Endometrium (tissue), 2 donors: ENCODE results near the gene SLC44A4.
"Not testable (repeated sequence)": the region's sequence is repeated elsewhere in the genome, so short reads cannot be mapped to it uniquely, and the experiment has no call there.

ENCODE experiments used
- FAIRE-seq: peaks from 2 replicates; lab custom pipeline; 2012; peaks lifted over from hg19 to GRCh38; lab: Jason Lieb, UNC
- donor health status: control.
- donor health status: control.

SLC44A4 gene

GRCh38 chr6:31878726-31879125, at the start of gene SLC44A4:
TSS of gene SLC44A4 (minus strand) at chr6:31878997. CDS start at chr6:31878980, 17 bp downstream.
- no peak for FAIRE-seq

GRCh38 chr6:31928672-31928939, 49.8 kb upstream of the SLC44A4 start:
- no peak for FAIRE-seq

DNA sequence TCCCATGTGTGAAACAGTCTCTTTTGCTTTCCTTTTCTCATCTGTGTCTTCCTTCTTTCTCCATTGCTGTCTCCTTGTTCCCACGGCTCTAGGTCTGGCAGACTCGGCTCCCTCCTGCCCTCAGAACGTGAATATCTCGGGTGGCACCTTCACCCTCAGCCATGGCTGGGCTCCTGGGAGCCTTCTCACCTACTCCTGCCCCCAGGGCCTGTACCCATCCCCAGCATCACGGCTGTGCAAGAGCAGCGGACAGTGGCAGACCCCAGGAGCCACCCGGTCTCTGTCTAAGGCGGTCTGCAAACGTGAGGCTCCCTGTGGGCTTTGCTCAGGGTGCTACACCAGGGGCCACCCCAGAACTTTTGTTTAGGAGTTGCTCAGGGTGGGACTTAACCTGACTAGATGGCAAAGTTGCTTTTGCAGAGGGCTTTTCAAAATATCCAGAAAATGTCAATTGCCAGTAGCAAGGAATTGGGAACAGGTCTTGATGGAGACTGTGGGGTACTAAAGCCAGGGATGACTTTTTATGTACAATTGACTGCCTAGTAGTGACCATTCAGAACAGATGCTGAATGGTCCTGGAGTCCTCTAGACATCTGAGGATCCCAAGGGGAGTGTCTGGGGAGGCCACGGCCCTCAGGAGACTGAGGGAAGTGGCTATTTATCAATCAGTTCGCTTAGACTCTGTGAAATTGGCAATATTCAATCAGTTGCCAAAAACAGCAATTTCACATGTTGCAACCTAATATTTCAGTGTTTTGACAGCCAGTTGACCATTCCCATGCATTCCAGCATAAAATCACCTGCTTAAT, 49.3 kb upstream of the SLC44A4 start:
- no peak for FAIRE-seq

GRCh38 chr6:31927242-31927862, 48.6 kb upstream of the SLC44A4 start, which contains the start of gene C2:
TSS of gene C2 (plus strand) at chr6:31927717. CDS start at chr6:31927753, 36 bp downstream.
- no peak for FAIRE-seq

DNA sequence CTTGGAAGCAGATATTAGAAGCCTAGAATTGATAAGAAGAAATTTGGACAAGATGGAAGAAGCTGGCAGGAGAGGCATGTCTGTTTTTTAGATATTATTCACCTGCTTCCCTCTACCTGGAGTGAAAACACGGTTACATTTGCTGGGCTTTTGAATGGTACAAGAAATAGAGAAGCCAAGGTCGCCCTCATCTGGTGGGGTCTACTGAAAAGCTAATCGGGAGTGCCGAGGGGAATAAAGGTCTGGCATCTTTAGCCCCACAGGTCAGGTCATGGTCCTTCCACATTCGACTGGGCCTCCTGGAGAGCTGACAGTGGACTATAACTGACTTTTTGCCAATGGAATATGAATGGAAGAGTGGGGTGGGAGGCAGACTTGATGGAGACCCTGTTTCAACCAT, 44.1 kb upstream of the SLC44A4 start:
- no peak for FAIRE-seq

GRCh38 chr6:31920811-31921210, 42.0 kb upstream of the SLC44A4 start:
- FAIRE-seq = no peak

DNA sequence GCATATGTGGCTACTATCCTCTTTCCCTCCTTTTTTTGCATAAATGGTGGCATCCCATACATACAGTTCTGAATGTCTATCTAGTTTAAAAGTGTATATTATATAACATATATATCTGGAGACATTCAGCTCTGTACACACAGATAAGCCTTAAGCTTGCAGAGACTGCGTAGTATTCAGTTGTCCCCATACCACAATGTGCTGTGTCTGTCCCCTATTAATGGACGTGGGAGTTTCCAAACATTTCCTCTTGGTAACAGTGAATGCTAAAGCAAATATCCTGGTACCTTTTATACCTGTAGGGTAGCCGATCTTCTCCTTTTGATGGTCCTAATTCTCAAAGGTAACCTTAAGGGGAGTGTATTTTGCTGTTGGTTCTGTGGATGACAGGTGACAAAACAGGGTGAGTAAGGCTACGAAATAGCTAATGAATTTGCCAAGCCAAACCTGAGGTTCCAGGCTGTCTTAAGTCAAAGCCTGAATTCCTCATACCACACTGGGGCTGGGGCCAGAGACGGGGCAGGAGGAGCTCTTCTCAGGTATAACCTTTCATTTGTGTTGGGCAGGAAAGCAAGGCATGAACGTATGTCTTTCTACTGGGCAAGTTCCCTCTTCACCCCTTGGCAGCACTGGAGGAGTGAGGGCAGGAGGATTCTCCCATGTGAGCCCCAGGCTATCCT, 41.0 kb upstream of the SLC44A4 start:
- no peak for FAIRE-seq

- FAIRE-seq = no peak
Measured at GRCh38 chr6:31918069-31918720, 39.4 kb upstream of the SLC44A4 start.

GRCh38 chr6:31915756-31916155, 37.0 kb upstream of the SLC44A4 start:
- no peak for FAIRE-seq

DNA sequence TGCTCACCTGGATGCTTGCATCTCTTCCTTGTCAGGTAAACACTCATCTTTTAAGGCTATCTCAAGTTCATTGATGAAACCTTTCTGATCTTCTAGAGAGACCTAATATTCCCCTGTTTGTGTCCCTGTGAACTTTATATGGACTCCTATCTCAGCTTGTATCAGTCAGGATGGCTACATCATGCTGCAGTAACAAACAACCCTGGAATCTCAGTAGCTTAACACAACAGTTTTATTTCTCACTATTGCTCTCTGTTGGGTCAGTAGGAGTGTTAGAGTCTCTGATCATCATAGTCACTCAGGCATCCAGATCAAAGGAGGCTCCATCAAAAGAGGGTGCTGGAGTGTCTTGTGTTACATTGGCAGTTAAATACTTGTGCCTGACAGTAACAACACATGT, 36.6 kb upstream of the SLC44A4 start:
- no peak for FAIRE-seq

- no peak for FAIRE-seq
Measured at GRCh38 chr6:31911826-31912585, 33.2 kb upstream of the SLC44A4 start.

DNA sequence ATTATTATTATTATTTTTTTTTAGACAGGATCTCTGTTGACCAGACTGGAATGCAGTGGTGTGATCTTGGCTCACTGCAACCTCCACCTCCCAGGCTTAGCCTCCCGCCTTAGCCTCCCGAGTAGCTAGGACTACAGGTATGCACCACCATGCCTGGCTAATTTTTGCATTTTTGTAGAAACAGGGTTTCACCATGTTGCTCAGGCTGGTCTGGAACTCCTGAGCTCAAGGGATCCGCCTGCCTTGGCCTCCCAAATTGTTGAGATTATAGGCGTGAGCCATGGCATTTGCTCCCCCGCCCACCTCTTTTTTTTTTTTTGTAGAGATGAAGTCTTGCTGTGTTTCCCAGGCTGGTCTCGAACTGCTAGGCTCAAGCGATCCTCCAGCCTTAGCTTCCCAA, 30.5 kb upstream of the SLC44A4 start:
- FAIRE-seq = not testable (repeated sequence)

DNA sequence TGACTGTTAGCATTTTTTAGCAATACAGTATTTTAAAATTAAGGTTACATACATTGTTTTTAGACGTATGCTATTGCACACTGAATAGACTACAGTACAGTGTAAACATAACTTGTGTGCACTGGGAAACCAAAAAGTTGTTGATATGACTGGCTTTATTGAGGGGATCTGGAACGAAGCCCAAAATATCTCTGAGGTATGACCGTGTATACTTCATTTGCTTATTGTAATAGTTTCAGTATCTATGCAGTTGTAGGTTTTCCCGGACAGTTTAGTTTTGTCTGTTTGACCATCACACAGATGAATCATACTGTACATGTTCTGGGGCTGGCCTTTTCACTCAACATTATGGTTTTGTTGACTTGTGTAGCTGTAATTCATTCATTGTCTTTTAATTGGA, 30.0 kb upstream of the SLC44A4 start:
- FAIRE-seq = no peak

DNA sequence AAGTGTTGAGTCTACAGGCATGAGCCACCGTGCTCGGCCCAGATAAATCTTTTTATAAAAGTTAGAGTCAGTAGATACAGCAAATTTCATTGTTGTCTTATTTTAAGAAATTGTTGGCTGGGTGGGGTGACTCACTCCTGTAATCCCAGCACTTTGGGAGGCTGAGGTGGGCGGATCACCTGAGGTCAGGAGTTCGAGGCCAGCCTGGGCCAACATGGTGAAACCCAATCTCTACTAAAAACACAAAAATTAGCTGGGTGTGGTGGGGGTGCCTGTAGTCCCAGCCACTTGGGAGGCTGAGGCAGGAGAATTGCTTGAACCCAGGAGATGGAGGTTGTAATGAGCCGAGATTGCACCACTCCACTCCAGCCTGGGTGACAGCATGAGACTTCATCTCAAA, 29.5 kb upstream of the SLC44A4 start:
- FAIRE-seq = not testable (repeated sequence)

- FAIRE-seq = no peak
Measured at GRCh38 chr6:31907158-31907813, 28.5 kb upstream of the SLC44A4 start.

- FAIRE-seq = not testable (repeated sequence)
Measured at GRCh38 chr6:31906727-31907126, 27.9 kb upstream of the SLC44A4 start.

DNA sequence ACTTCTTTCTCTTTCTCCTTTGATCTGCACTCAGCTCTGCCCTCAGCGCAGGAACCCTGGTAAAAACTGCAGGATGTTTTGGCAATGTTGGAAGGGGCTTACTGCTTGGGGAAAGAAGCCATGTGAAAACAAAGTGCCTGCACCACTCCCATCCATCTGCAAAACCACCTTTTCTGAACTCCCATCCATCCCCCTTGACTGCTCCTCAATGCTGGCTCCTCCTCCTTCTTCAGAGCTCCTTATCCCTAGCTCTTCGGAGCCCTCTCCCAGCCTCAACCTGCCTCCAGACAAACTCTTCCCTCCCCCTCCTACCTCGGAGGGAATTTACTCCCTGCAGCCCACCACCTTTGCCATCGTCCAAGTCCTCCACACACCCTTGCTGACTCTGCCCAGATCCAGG, 27.3 kb upstream of the SLC44A4 start:
- FAIRE-seq = no peak

DNA sequence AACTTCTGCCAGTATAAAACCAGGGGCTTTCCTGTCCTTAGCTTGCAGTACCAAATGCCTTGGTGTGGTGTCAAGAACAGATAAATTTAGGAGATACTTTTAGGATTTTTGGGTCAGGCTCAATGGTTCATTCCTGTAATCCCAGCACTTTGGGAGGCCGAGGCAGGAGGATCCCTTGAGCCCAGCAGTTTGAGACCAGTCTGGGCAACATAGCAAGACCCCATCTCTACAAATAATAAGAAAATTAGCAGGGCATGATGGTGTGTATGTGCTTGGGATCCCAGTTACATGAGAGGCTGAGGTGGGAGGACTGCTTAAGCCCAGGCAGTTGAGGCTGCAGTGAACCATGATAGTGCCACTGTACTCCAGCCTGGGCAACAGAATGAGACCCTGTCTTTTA, 26.2 kb upstream of the SLC44A4 start:
- no peak for FAIRE-seq

GRCh38 chr6:31903957-31904356, 25.2 kb upstream of the SLC44A4 start:
- no peak for FAIRE-seq

DNA sequence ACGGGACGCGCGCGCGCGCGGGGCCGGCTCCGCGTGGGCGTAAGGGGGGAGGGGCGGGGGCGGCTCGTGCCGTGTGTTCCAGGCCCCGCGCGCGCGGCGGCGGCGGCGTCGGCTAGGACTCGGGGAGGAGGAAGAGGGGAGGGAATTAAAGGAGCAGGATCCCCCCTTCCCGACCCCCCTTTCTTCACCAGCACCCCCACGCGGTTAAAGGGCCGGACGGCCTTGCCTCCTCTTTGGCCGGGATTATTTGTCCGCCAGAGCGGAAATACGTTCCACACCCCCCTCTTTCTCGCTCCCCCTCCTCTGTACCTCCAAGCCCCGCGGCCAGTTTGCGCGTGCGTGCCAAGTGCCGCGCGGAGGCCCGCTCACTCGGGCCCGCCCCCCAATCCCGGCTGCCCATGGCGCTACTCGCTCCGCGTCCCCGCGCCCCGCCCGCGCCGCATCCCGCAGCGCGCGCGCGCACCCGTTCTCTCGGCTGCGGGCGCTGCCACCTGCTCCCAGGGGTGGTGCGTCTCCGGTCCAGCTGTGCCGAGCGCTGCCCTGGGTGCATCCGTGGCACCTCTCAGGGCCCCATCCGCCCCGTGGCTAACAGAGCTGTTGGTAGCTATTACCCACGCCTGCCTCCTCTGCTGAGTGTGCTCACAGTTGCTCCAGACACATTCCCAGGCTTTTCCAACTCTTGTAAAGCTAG, 23.3 kb upstream of the SLC44A4 start, which contains the start of gene ZBTB12:
Gene ZBTB12, minus strand, starts transcription at position 134 of the 691 bp plus-strand sequence. CDS start 781 bp downstream, outside the sequence.
- no peak for FAIRE-seq
